ENCODE measurements around the gene NAV2.

NAV2 gene

GRCh38 chr11:19789245-19789644 is 76.6 kb downstream of the NAV2 start:
- Mint-ChIP-seq H3K4me1 (no peaks in the 10 kb centered on the region), H3K36me3 (no peaks in the 10 kb centered on the region), H3K4me3 (no peak overlapping the region), H3K9me3 (no peaks in the 10 kb centered on the region), H3K27ac (no peak overlapping the region)
- no peak for ATAC-seq
- no peak for DNase-seq (ENCODE audit: low spot score in 2 of 2)

GRCh38 chr11:19789835-19790710 is 77.4 kb downstream of the NAV2 start:
- Mint-ChIP-seq H3K4me3 (no peak overlapping the region), H3K4me1 (no peaks in the 10 kb centered on the region), H3K9me3 (no peaks in the 10 kb centered on the region), H3K36me3 (no peaks in the 10 kb centered on the region), H3K27ac (no peak overlapping the region)
- ATAC-seq (no peak), DNase-seq (ENCODE audit: low spot score in 2 of 2) (no peak)

- no peaks in the 10 kb centered on the region for H3K36me3 Mint-ChIP-seq
- H3K27ac Mint-ChIP-seq = no peak overlapping the region
- no peak overlapping the region for H3K4me3 Mint-ChIP-seq
- no peak for ATAC-seq
- DNase-seq (ENCODE audit: low spot score in 2 of 2) = no peak
- no peaks in the 10 kb centered on the region for H3K4me1 Mint-ChIP-seq
- no peaks in the 10 kb centered on the region for H3K9me3 Mint-ChIP-seq
Observed at GRCh38 chr11:19790831-19791552, 78.4 kb downstream of the NAV2 start.

- Mint-ChIP-seq H3K36me3 (no peaks in the 10 kb centered on the region), H3K4me3 (no peak overlapping the region), H3K4me1 (no peaks in the 10 kb centered on the region), H3K27ac (no peak overlapping the region), H3K9me3 (no peaks in the 10 kb centered on the region)
- ATAC-seq (no peak), DNase-seq (ENCODE audit: low spot score in 2 of 2) (no peak)
Observed at GRCh38 chr11:19792510-19792909, 79.9 kb downstream of the NAV2 start.

- no peak for ATAC-seq
- no peaks in the 10 kb centered on the region for H3K36me3 Mint-ChIP-seq
Observed at GRCh38 chr11:19793326-19793725, 80.7 kb downstream of the NAV2 start.

GRCh38 chr11:19794161-19794560 is 81.5 kb downstream of the NAV2 start:
- Mint-ChIP-seq H3K4me1 (no peaks in the 10 kb centered on the region), H3K9me3 (no peaks in the 10 kb centered on the region), H3K4me3 (no peak overlapping the region), H3K27ac (no peak overlapping the region), H3K36me3 (no peaks in the 10 kb centered on the region)
- DNase-seq (ENCODE audit: low spot score in 2 of 2) (no peak), ATAC-seq (no peak)

More at GRCh38 chr11:19793326-19793725, 80.7 kb downstream of the NAV2 start:
- H3K27ac Mint-ChIP-seq = no peak overlapping the region
- no peaks in the 10 kb centered on the region for H3K9me3 Mint-ChIP-seq
- no peaks in the 10 kb centered on the region for H3K4me1 Mint-ChIP-seq
- DNase-seq (ENCODE audit: low spot score in 2 of 2) = no peak
- H3K4me3 Mint-ChIP-seq = no peak overlapping the region

- DNase-seq (ENCODE audit: low spot score in 2 of 2) (no peak), ATAC-seq (no peak)
- H3K9me3 Mint-ChIP-seq = no peaks in the 10 kb centered on the region
- no peak overlapping the region for H3K27ac Mint-ChIP-seq
- H3K4me1 Mint-ChIP-seq = no peaks in the 10 kb centered on the region
- H3K4me3 Mint-ChIP-seq = no peak overlapping the region
- H3K36me3 Mint-ChIP-seq = no peaks in the 10 kb centered on the region
Observed at GRCh38 chr11:19795082-19795481, 82.4 kb downstream of the NAV2 start.

GRCh38 chr11:19800162-19800561 is 87.5 kb downstream of the NAV2 start:
- no peaks in the 10 kb centered on the region for H3K36me3 Mint-ChIP-seq
- DNase-seq (ENCODE audit: low spot score in 2 of 2) (no peak), ATAC-seq (no peak)
- H3K4me3 Mint-ChIP-seq = no peak overlapping the region
- no peak overlapping the region for H3K27ac Mint-ChIP-seq
- no peaks in the 10 kb centered on the region for H3K9me3 Mint-ChIP-seq
- no peaks in the 10 kb centered on the region for H3K4me1 Mint-ChIP-seq

- no peak overlapping the region for H3K27ac Mint-ChIP-seq
- ATAC-seq = no peak
- H3K4me3 Mint-ChIP-seq = no peak overlapping the region
Observed at GRCh38 chr11:19800714-19801519, 88.3 kb downstream of the NAV2 start.

GRCh38 chr11:19802773-19803293 is 90.2 kb downstream of the NAV2 start:
- no peak for DNase-seq (ENCODE audit: low spot score in 2 of 2)
- Mint-ChIP-seq H3K36me3 (no peaks in the 10 kb centered on the region), H3K27ac (no peak overlapping the region)

More at GRCh38 chr11:19800714-19801519, 88.3 kb downstream of the NAV2 start:
- no peak for DNase-seq (ENCODE audit: low spot score in 2 of 2)
- no peaks in the 10 kb centered on the region for H3K9me3 Mint-ChIP-seq
- no peaks in the 10 kb centered on the region for H3K4me1 Mint-ChIP-seq
- H3K36me3 Mint-ChIP-seq = no peaks in the 10 kb centered on the region

GRCh38 chr11:19803506-19803998 is 90.9 kb downstream of the NAV2 start:
- H3K4me3 Mint-ChIP-seq = no peak overlapping the region
- DNase-seq (ENCODE audit: low spot score in 2 of 2) = no peak
- no peak overlapping the region for H3K27ac Mint-ChIP-seq
- no peaks in the 10 kb centered on the region for H3K9me3 Mint-ChIP-seq
- no peaks in the 10 kb centered on the region for H3K36me3 Mint-ChIP-seq
- H3K4me1 Mint-ChIP-seq = no peaks in the 10 kb centered on the region
- no peak for ATAC-seq

More at GRCh38 chr11:19802773-19803293, 90.2 kb downstream of the NAV2 start:
- no peak for ATAC-seq
- H3K4me3 Mint-ChIP-seq = no peak overlapping the region
- no peaks in the 10 kb centered on the region for H3K4me1 Mint-ChIP-seq
- H3K9me3 Mint-ChIP-seq = no peaks in the 10 kb centered on the region

- DNase-seq (ENCODE audit: low spot score in 2 of 2) (no peak), ATAC-seq (no peak)
- Mint-ChIP-seq H3K27ac (no peak overlapping the region), H3K4me1 (no peaks in the 10 kb centered on the region), H3K4me3 (no peak overlapping the region), H3K36me3 (no peaks in the 10 kb centered on the region), H3K9me3 (no peaks in the 10 kb centered on the region)
Observed at GRCh38 chr11:19805376-19805775, 92.7 kb downstream of the NAV2 start.

- Mint-ChIP-seq H3K4me3 (no peak overlapping the region), H3K27ac (no peak overlapping the region), H3K36me3 (no peaks in the 10 kb centered on the region), H3K4me1 (no peaks in the 10 kb centered on the region), H3K9me3 (no peaks in the 10 kb centered on the region)
- ATAC-seq = no peak
- no peak for DNase-seq (ENCODE audit: low spot score in 2 of 2)
Observed at GRCh38 chr11:19805827-19806226, 93.2 kb downstream of the NAV2 start.

GRCh38 chr11:19806251-19806650 is 93.6 kb downstream of the NAV2 start:
- Mint-ChIP-seq H3K4me1 (no peaks in the 10 kb centered on the region), H3K27ac (no peak overlapping the region), H3K4me3 (no peak overlapping the region), H3K9me3 (no peaks in the 10 kb centered on the region), H3K36me3 (no peaks in the 10 kb centered on the region)
- DNase-seq (ENCODE audit: low spot score in 2 of 2) = no peak
- no peak for ATAC-seq
